Vagina (tissue), 2 donors: ENCODE measurements around the gene GPHB5. TPM values are rescaled to one million over a fixed set of nuclear protein-coding genes. Genes with fewer than 3 reads are reported as not detected.
A peak's percentile ranks its signal among the peaks of the same experiment; 100 is the strongest.
"Not testable (repeated sequence)": the region's sequence is repeated elsewhere in the genome, so short reads cannot be mapped to it uniquely, and the experiment has no call there.

Experiments used
- DNase-seq, 2 donors: peaks; one replicate each; pipeline ENCODE4 v3.0.0-alpha.2; 2017; ENCODE audit errors: extremely low spot score in 2 of 2
- H3K27ac ChIP-seq: fragments of 200-600 bp; sonication (generic); one replicate; pipeline ENCODE4 v1.5.1; 2019
- H3K27me3 ChIP-seq: fragments of 200-600 bp; sonication (generic); one replicate; pipeline ENCODE4 v1.5.1; 2019
- H3K36me3 ChIP-seq, 2 donors: fragments of 200-600 bp; sonication (generic); one replicate each; pipeline ENCODE4 v1.5.1; 2017 to 2019
- H3K4me1 ChIP-seq: fragments of 200-600 bp; sonication (generic); one replicate; pipeline ENCODE4 v1.5.1; 2019
- H3K4me3 ChIP-seq, 2 donors: fragments of 200-600 bp; sonication (generic); 1 replicate in 1 of 2; 2 replicates in 1 of 2; pipeline ENCODE4 v1.5.1; 2016 to 2019
- H3K9me3 ChIP-seq: fragments of 200-600 bp; sonication (generic); one replicate; pipeline ENCODE4 v1.5.1; 2019
- CTCF ChIP-seq, 3 experiments: fragments of 450-650 bp in 2 of 3; fragments of 200-600 bp in 1 of 3; sonication (generic) in 1 of 3; IDR thresholded peaks; one replicate each; pipeline ENCODE4 v1.5.1; 2017 to 2019; ENCODE audit warnings: antibody characterized with exemption in 3 of 3, mild to moderate bottlenecking in 2 of 3, moderate library complexity in 2 of 3
- POLR2A ChIP-seq, 2 donors: fragments of 450-650 bp; IDR thresholded peaks; one replicate each; pipeline ENCODE4 v1.6.1; 2017; ENCODE audit warnings: antibody characterized with exemption in 2 of 2, mild to moderate bottlenecking in 2 of 2, moderate library complexity in 2 of 2
- POLR2AphosphoS5 ChIP-seq, 2 donors: sonication (generic); formaldehyde crosslinking; IDR thresholded peaks; one replicate each; pipeline ENCODE4 v1.9.0; 2017; ENCODE audit warnings: antibody characterized with exemption in 2 of 2, mild to moderate bottlenecking in 2 of 2, low read depth in 1 of 2; ENCODE audit not compliant: insufficient read depth in 1 of 2
- intact Hi-C: fragments of 100-400 bp; cut with DNase I; formaldehyde crosslinking; loops from one replicate; pipeline ENCODE4 v1.15.1; 2023
- total RNA-seq: library from RNA; depleted of rRNA; stranded (reverse); fragments of >200 nt; gene quantifications from one replicate; pipeline ENCODE4 v1.2.3, GENCODE V29; 2016

GPHB5 gene
- total RNA-seq, 1 donor from 2014 or later, result not detected

- H3K4me3 ChIP-seq, result no peak overlapping the region
- H3K27me3 ChIP-seq, result no peaks in the 10 kb centered on the region
- TF ChIP-seq CTCF (IDR thresholded peaks at IDR 0.05), result no peak
- no peak for TF ChIP-seq POLR2A (IDR thresholded peaks at IDR 0.05)
- TF ChIP-seq POLR2AphosphoS5 (IDR thresholded peaks at IDR 0.05; ENCODE audit: insufficient read depth in 1 of 2, low read depth in 1 of 2), result no peak
- H3K9me3 ChIP-seq, result no peaks in the 10 kb centered on the region
- H3K36me3 ChIP-seq, result no peaks in the 10 kb centered on the region
- peak overlapping the region; percentile 26 for H3K27ac ChIP-seq
- no peak for DNase-seq
- H3K4me1 ChIP-seq, result no peaks in the 10 kb centered on the region
- intact Hi-C loops, result no loop called here
These were observed 34.9 kb downstream of the GPHB5 start for GRCh38 chr14:63283884-63284248.

GRCh38 chr14:63282997-63283883, 35.5 kb downstream of the GPHB5 start:
- Histone ChIP-seq H3K36me3 (no peaks in the 10 kb centered on the region), H3K27ac (peak overlapping the region; percentile 26), H3K4me1 (no peaks in the 10 kb centered on the region), H3K4me3 (peak overlapping the region in 1 of 2 donors; percentile 6), H3K9me3 (no peaks in the 10 kb centered on the region), H3K27me3 (no peaks in the 10 kb centered on the region)
- TF ChIP-seq POLR2A (IDR thresholded peaks at IDR 0.05) (no peak), CTCF (IDR thresholded peaks at IDR 0.05) (no peak), POLR2AphosphoS5 (IDR thresholded peaks at IDR 0.05; ENCODE audit: insufficient read depth in 1 of 2, low read depth in 1 of 2) (no peak)
- no peak for DNase-seq
- intact Hi-C loops, result no loop called here

DNA sequence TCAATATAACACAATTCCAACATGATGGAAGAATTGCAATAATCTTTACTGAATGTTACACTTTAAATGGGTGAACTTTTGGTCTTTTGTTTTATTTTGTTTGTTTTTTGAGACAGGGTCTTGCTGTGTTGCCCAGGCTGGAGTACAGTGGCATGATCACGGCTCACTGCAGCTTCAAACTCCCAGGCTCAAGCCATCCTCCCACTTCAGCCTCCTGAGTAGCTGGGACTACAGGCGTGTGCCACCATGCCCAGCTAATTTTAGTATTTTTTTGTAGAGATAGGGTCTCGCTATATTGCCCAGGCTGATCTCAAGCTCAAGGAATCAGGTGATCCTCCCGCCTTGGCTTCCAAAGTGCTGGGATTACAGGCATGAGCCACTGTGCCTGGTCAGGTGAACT, 38.8 kb downstream of the GPHB5 start:
- intact Hi-C loops, result loop anchor here (5.0 kb wide), 1 partner anchor 103 kb away; no protein-coding TSS in a partner anchor
- H3K4me3 ChIP-seq, DNase-seq, H3K36me3 ChIP-seq, H3K27me3 ChIP-seq, H3K9me3 ChIP-seq, H3K27ac ChIP-seq, H3K4me1 ChIP-seq: not testable (repeated sequence)

DNA sequence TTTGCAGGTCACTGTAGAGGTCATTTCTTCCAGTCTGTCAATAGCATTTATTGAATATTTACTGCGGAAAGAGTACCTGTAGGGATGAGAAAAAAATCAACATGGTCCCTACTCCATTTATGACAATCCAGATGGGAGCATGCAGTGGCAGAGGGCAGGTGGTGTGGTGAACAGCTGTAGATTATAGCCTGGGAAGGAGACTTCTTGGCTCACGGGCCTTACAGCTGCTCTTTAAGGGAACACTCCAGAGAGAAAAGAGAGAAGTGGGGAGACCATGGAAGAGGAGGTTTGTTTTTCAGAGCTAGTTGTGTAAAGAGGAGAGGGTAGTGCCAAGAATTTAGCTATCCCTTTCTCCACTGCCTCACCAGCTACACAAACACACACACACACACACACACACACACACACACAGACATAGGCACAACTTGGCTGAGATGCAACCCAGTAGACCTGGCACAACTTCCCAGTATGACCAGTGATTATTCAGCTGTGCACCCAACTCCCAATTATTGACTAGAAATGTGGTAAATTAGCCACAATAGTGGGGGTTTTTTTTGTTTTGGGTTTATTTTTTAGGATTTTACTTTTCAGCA, 41.0 kb downstream of the GPHB5 start:
- no peaks in the 10 kb centered on the region for H3K36me3 ChIP-seq
- no peaks in the 10 kb centered on the region for H3K9me3 ChIP-seq
- intact Hi-C loops, result loop anchor here (5.0 kb wide), 1 partner anchor 100 kb away; no protein-coding TSS in a partner anchor
- H3K27me3 ChIP-seq, result no peaks in the 10 kb centered on the region
- H3K27ac ChIP-seq, result no peak overlapping the region
- H3K4me1 ChIP-seq, result peaks cover 18% of the 10 kb centered on the region
- no peak for DNase-seq
- no peak overlapping the region for H3K4me3 ChIP-seq
- TF ChIP-seq POLR2AphosphoS5 (IDR thresholded peaks at IDR 0.05; ENCODE audit: insufficient read depth in 1 of 2, low read depth in 1 of 2) (no peak), POLR2A (IDR thresholded peaks at IDR 0.05) (no peak), CTCF (IDR thresholded peaks at IDR 0.05) (no peak)

DNA sequence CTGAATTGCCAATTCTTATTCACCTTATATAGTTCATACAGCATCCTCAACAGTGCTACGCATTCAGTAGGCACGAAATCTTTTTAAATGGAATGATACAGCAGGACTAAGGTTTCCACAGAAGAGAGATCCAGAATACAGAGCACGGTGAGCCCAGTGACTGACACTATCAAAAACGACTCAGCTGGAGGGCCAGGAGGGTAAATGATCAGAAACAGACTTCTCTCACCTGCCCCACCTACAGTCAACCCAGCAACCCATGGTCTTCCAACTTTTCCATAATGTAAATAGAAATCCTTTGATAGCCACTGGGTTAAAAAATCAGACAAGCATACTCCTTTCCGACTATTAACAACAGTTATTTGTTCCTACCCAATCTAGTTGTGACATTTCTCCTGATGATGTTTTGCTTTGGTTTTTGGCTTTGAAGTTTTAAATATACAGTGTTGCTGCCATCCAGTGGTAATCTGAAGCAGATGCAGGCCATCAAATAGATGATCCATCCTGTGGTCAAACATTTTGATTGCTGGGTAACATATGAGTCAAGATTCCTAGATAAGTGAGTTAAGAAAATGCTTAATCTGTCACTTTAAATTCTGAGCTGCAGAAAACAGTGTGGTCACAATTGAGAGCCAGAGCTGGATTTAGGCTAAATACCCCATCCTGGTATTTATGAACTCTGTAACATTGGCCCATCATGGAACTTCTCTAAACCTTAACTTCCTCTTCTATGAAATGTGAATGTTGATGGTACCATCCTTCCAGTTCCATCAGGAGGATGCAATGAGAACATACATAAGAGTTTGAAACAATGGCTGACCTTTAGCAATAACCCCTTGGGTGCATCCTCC, 42.0 kb downstream of the GPHB5 start:
- intact Hi-C loops, result loop anchor here (5.0 kb wide), 1 partner anchor 99 kb away; no protein-coding TSS in a partner anchor
- Histone ChIP-seq H3K9me3 (no peaks in the 10 kb centered on the region), H3K4me3 (no peak overlapping the region), H3K4me1 (peaks cover 21% of the 10 kb centered on the region), H3K36me3 (no peaks in the 10 kb centered on the region), H3K27me3 (no peaks in the 10 kb centered on the region), H3K27ac (no peak overlapping the region)
- TF ChIP-seq POLR2A (IDR thresholded peaks at IDR 0.05) (no peak), CTCF (IDR thresholded peaks at IDR 0.05) (peak; percentile 63 to 87 (median 70)), POLR2AphosphoS5 (IDR thresholded peaks at IDR 0.05; ENCODE audit: insufficient read depth in 1 of 2, low read depth in 1 of 2) (no peak)
- DNase-seq, result no peak
